GM13977 (cell line): ENCODE results near the gene ALDH3A2.
"Not testable (repeated sequence)": the region's sequence is repeated elsewhere in the genome, so short reads cannot be mapped to it uniquely, and the experiment has no call there.

ENCODE experiments used
- DNase-seq: peaks from one replicate; pipeline ENCODE4 v3.0.0; 2012; ENCODE audit warnings: low spot score
- in situ Hi-C: fragments of 300-500 bp; cut with MboI; formaldehyde crosslinking; loops from one replicate; pipeline ENCODE4 v1.12.0; 2022; ENCODE audit warnings: low sequenced_read_pairs, low pct_unique_long_range_greater_than_20kb, mixed read lengths, inconsistent platforms; ENCODE audit not compliant: unreplicated experiment
- TF ChIP-seq, protein P1 (sequence below): IDR thresholded peaks from 2 replicates; pipeline ENCODE4 v1.5.1; 2012; ENCODE audit warnings: mild to moderate bottlenecking, control low read depth; ENCODE audit not compliant: insufficient read depth; ENCODE audit errors: extremely low read depth, missing control alignments

Gene ALDH3A2

GRCh38 chr17:19663097-19663496 is 14.5 kb downstream of the ALDH3A2 start:
- TF ChIP-seq, protein P1, sequence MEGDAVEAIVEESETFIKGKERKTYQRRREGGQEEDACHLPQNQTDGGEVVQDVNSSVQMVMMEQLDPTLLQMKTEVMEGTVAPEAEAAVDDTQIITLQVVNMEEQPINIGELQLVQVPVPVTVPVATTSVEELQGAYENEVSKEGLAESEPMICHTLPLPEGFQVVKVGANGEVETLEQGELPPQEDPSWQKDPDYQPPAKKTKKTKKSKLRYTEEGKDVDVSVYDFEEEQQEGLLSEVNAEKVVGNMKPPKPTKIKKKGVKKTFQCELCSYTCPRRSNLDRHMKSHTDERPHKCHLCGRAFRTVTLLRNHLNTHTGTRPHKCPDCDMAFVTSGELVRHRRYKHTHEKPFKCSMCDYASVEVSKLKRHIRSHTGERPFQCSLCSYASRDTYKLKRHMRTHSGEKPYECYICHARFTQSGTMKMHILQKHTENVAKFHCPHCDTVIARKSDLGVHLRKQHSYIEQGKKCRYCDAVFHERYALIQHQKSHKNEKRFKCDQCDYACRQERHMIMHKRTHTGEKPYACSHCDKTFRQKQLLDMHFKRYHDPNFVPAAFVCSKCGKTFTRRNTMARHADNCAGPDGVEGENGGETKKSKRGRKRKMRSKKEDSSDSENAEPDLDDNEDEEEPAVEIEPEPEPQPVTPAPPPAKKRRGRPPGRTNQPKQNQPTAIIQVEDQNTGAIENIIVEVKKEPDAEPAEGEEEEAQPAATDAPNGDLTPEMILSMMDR = no peak
- in situ Hi-C loops = no loop called here
- no peak for DNase-seq

- DNase-seq = no peak
- in situ Hi-C loops = no loop called here
- TF ChIP-seq, protein P1 = no peak
These were observed 15.7 kb downstream of the ALDH3A2 start for GRCh38 chr17:19664136-19664820.

DNA sequence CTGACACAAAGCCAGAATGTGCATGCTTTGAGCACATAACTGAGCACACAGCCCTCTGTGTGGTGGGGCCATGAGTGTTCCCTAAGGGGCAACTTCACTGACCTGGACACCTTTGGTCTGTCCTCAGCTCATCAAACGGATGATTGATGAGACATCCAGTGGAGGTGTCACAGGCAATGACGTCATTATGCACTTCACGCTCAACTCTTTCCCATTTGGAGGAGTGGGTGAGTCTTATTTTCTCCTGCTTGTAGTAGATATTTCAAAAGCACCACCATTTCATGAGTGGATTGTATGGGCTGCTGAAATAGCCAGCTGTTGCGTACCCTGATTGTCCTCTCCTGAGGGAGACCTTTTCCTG is 16.2 kb downstream of the ALDH3A2 start:
- TF ChIP-seq, protein P1 = no peak
- no peak for DNase-seq
- in situ Hi-C loops = no loop called here

DNA sequence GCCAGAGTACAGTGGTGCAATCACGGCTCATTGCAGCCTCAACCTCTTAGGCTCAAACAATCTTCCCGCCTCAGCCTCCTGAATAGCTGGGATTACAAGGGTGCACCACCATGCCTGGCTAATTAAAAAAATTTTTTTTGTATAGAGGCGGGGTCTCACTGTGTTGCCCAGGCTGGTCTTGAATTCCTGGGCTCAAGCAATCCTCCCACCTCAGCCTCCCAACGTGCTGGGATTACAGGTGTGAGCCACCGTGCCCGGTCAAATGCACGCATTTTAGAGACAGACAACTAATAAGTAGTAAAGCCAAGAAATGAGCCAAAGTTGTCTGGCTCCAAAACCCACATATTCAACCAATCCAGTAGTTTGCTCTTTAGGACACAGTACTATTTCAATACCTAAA is 21.1 kb downstream of the ALDH3A2 start:
- in situ Hi-C loops, DNase-seq: not testable (repeated sequence)

DNA sequence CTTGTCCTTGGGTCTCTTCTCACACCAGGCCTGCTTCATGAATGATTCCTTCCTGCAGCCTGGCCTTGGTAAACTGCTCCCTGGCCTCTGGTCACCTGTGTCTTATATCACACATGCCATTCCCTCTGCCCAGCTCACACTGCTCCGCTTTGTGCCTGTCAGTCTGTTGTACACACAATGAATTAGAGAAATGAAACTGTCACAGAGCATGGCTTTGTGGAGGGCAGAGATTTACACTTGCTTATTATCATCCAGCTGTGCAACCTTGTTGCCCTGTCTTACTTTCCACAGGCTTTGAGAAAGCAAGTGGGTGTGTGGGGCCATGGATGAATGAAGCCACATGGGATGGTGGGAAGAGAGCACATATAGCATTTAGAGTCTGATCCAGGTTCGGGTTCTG is 22.4 kb downstream of the ALDH3A2 start:
- TF ChIP-seq, protein P1 = no peak
- no peak for DNase-seq
- in situ Hi-C loops = no loop called here

GRCh38 chr17:19671433-19671832 is 22.9 kb downstream of the ALDH3A2 start:
- DNase-seq = no peak
- TF ChIP-seq, protein P1 = no peak
- in situ Hi-C loops = no loop called here

- DNase-seq = no peak
- TF ChIP-seq, protein P1 = no peak
- in situ Hi-C loops = no loop called here
These were observed 23.6 kb downstream of the ALDH3A2 start for GRCh38 chr17:19672009-19672750.
